Adrenal gland (tissue), 12 donors: ENCODE results near the gene EXOC6B. TPM values are rescaled to one million over a fixed set of nuclear protein-coding genes. Genes with fewer than 3 reads are reported as not detected.

ENCODE experiments used
- DNase-seq, 7 donors: peaks; one replicate each; pipeline ENCODE4 v3.0.0-alpha.2; 2019 to 2020
- H3K27ac ChIP-seq, 5 donors: fragments of 200-600 bp; sonication (generic) in 4 of 5; 1 replicate in 3 of 5; 2 replicates in 2 of 5; pipeline versions ENCODE4 v1.5.1 to v1.8.0; 2016 to 2020; ENCODE audit warnings: mild to moderate bottlenecking in 1 of 5
- H3K27me3 ChIP-seq: fragments of 200-600 bp; 2 replicates; pipeline ENCODE4 v1.8.0; 2021
- H3K36me3 ChIP-seq, 2 donors: fragments of 200-600 bp; replicated peaks in 1 of 2; 1 replicate in 1 of 2; 2 replicates in 1 of 2; pipeline versions ENCODE4 v1.5.1 to v1.8.0; 2018 to 2022
- H3K4me1 ChIP-seq, 2 donors: fragments of 200-600 bp; replicated peaks in 1 of 2; 1 replicate in 1 of 2; 2 replicates in 1 of 2; pipeline versions ENCODE4 v1.5.1 to v1.8.0; 2018 to 2021
- H3K4me3 ChIP-seq, 4 donors: fragments of 200-600 bp; sonication (generic) in 3 of 4; one replicate each; pipeline ENCODE4 v1.5.1; 2016 to 2018
- H3K9me3 ChIP-seq, 3 donors: fragments of 200-600 bp; sonication (generic) in 1 of 3; replicated peaks in 1 of 3; 1 replicate in 2 of 3; 2 replicates in 1 of 3; pipeline versions ENCODE4 v1.5.1 to v1.8.0; 2016 to 2021
- POLR2A ChIP-seq, 2 donors: fragments of 450-650 bp; IDR thresholded peaks; one replicate each; pipeline ENCODE4 v1.6.1; 2017; ENCODE audit warnings: antibody characterized with exemption in 2 of 2, mild to moderate bottlenecking in 2 of 2, moderate library complexity in 1 of 2
- WGBS, 4 donors: extraction: QIAGEN DNeasy Blood & Tissue Kit in 2 of 4; methylation state at CpG; one replicate each; pipeline versions ENCODE4 v1.1.5 to v1.1.7; 2013 to 2017; 5-methylcytosine and 5-hydroxymethylcytosine counted together
- intact Hi-C, 2 donors: fragments of 100-400 bp; cut with DNase I; formaldehyde crosslinking; loops; one replicate each; pipeline versions ENCODE4 v1.14.1 to v1.15.0; 2022 to 2023
- polyA plus RNA-seq, 3 donors: library from polyadenylated mRNA; stranded (reverse); fragments of 200-250 nt in 2 of 3; fragments of 350-450 nt in 1 of 3; fragmentation: Illumina TruSeq in 1 of 3; extraction: RNeasy Lipid Tissue Mini Kit (QIAGEN cat#74804) in 1 of 3; gene quantifications; one replicate each; pipeline ENCODE4 v1.2.3, GENCODE V29; 2013 to 2014
- total RNA-seq, 9 donors: library from RNA; depleted of rRNA in 4 of 9; stranded (reverse); fragments of >200 nt in 4 of 9; fragments of 120-200 nt in 1 of 9; fragmentation: NEBNext Ultra II Directional in 1 of 9; extraction: Animal tissue kit (Norgen Biotek cat#: 25700) in 1 of 9; gene quantifications; one replicate each; pipeline versions ENCODE4 v1.1.0 to v1.2.4, GENCODE V29; 2013 to 2023
- TF ChIP-seq, protein P1 (sequence below), 6 experiments: fragments of 450-650 bp in 4 of 6; fragments of 200-600 bp in 2 of 6; sonication (generic) in 1 of 6; IDR thresholded peaks; 1 replicate in 5 of 6; 2 replicates in 1 of 6; pipeline versions ENCODE4 v1.5.1 to v1.8.0; 2016 to 2021; ENCODE audit warnings: antibody characterized with exemption in 6 of 6, mild to moderate bottlenecking in 2 of 6, moderate library complexity in 1 of 6
- donor health status: healthy with polysubstance abuse.
- donor health status: Bipolar disorder and iron deficiency.
- donor health status: DM: yes; HTN: yes; CAD: no.
- donor health status: DM: no; HTN: no; CAD: no.
- donor health status: DM: no; HTN: no; CAD: no.
- donor health status: DM: yes; HTN: yes; CAD: no.

EXOC6B gene
- total and polyA plus RNA-seq, 12 donors = 6.0 to 92.6 (median 50.6) TPM

DNA sequence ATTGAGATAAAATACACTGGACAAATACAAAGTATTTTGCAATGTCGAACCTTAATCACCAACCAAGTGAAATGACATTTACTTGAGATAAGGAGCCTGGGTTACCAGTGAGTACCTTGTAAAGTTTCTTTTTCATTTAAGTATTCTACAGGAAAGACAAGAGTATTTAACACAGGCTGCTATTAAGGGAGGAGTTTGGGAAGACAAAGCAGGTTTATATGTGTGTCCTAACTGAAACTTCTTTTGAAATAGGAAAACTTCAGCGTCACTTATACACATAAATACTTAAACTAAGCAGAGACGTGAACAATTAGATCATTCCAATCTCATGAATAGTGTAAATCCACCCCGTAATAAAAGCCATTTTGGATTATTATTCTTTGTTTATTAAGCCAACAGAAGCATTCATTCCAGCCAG lies 551.4 kb downstream of the EXOC6B start:
- Histone ChIP-seq H3K4me3 (no peak overlapping the region), H3K36me3 (no peaks in the 10 kb centered on the region), H3K9me3 (no peaks in the 10 kb centered on the region), H3K27ac (peak overlapping the region in 1 of 5 donors; percentile 49), H3K27me3 (no peaks in the 10 kb centered on the region), H3K4me1 (peaks cover 19 to 26% of the 10 kb centered on the region in 2 donors)
- DNase-seq = no peak
- intact Hi-C loops = no loop called here
- no peak for TF ChIP-seq POLR2A (IDR thresholded peaks at IDR 0.05)
- TF ChIP-seq, protein P1, sequence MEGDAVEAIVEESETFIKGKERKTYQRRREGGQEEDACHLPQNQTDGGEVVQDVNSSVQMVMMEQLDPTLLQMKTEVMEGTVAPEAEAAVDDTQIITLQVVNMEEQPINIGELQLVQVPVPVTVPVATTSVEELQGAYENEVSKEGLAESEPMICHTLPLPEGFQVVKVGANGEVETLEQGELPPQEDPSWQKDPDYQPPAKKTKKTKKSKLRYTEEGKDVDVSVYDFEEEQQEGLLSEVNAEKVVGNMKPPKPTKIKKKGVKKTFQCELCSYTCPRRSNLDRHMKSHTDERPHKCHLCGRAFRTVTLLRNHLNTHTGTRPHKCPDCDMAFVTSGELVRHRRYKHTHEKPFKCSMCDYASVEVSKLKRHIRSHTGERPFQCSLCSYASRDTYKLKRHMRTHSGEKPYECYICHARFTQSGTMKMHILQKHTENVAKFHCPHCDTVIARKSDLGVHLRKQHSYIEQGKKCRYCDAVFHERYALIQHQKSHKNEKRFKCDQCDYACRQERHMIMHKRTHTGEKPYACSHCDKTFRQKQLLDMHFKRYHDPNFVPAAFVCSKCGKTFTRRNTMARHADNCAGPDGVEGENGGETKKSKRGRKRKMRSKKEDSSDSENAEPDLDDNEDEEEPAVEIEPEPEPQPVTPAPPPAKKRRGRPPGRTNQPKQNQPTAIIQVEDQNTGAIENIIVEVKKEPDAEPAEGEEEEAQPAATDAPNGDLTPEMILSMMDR (IDR thresholded peaks at IDR 0.05) = no peak
- WGBS, 4 donors = 33 to 56% (median 39%) methylated on average over 4 of the region's 4 CpGs

DNA sequence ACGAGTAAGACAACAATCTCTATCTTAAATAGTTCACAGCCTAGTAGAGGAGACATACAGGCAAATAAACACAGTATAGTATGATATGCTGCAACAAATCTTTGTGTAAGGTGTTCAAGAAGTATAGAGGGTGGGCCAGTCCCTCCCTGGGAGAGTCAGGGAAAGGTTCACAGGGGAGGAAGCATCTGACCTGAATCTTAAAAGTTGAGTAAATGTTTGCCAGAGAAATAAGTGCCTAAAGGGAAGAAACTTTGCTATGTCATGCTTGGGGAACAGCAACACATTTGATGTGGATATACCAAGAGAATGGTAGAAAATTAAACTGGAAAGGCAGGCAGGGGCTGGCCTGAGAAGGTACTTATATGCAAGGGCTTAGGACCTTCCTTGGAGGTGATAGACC lies 552.4 kb downstream of the EXOC6B start:
- no peak for DNase-seq
- Histone ChIP-seq H3K27me3 (no peaks in the 10 kb centered on the region), H3K4me1 (peaks cover 19 to 26% of the 10 kb centered on the region in 2 donors), H3K4me3 (no peak overlapping the region), H3K36me3 (no peaks in the 10 kb centered on the region), H3K9me3 (no peaks in the 10 kb centered on the region), H3K27ac (no peak overlapping the region)
- WGBS, 4 donors = 33 to 52% (median 44%) methylated on average over 1 of the region's 1 CpG
- intact Hi-C loops = no loop called here
- TF ChIP-seq, protein P1 (IDR thresholded peaks at IDR 0.05) = no peak
- TF ChIP-seq POLR2A (IDR thresholded peaks at IDR 0.05) = no peak

DNA sequence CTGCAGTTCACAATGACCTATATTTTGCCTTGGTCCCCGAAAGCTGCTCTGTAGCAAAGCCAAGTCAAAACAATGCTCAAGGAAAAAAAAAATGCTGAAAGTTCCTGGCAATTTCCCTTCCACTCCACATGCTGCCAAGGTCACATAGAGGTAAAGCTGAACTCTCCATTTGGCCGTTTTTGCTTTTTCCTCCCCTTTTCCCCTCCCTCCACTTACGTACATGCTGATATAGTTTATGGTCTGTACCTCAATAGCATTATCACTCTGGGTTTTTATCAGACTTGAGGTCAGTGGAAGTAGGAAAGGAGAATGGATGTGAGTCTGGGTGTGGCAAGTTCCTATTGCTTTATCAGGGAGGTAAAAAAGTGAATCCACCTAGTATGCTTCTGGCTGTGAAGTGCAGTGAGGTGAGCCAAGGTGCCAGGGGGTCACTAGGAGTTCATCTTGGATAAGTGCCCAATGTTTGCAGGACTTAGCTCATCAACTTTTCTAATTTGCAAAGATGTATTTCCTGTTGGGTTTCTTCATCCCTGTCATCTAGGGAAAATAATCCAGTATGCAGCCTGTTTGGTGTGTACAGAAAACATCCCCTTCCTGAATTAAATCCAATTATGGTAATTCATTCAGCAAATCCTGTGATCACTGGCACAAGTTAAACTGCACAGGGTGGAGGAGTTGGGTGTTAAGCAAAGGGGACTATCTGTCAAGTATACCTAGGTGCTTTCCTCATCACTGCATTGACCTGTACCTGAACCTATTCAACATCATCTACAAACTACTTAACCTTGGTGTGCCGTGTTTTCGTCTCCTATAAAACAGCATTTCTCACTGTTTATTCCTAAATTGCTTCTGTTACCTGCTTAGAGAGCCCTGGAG lies 553.8 kb downstream of the EXOC6B start:
- no peak overlapping the region for H3K4me3 ChIP-seq
- TF ChIP-seq, protein P1 (IDR thresholded peaks at IDR 0.05) = no peak
- no peak for TF ChIP-seq POLR2A (IDR thresholded peaks at IDR 0.05)
- H3K36me3 ChIP-seq = no peaks in the 10 kb centered on the region
- peak in 5 of 7 donors; percentile 18 to 61 (median 30) for DNase-seq
- H3K4me1 ChIP-seq = peaks cover 19 to 23% of the 10 kb centered on the region in 2 donors
- intact Hi-C loops = no loop called here
- no peaks in the 10 kb centered on the region for H3K27me3 ChIP-seq
- peak overlapping the region in 2 of 5 donors; percentile 14 to 46 for H3K27ac ChIP-seq
- 46 to 49% (median 48%) methylated on average over 5 of the region's 5 CpGs for WGBS, 4 donors
- H3K9me3 ChIP-seq = no peaks in the 10 kb centered on the region

DNA sequence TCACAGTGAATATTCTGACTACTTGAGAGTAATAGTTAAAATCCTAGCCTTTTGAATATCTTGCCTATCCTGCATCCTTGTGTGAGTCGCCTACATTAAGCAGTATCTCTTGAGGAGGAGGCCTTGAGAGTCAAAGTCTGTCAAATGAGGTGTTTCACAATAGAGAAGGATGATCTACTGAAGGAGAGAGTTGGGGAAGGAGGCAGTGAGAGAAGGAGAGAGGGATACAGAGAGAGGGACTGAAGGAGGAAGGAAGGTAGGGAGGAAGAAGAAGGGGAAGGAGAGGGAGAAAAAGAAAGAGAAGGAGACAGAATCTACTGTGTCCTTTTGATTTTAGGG lies 554.6 kb downstream of the EXOC6B start:
- no peaks in the 10 kb centered on the region for H3K27me3 ChIP-seq
- peak overlapping the region in 1 of 5 donors; percentile 14 for H3K27ac ChIP-seq
- DNase-seq = no peak
- no peaks in the 10 kb centered on the region for H3K9me3 ChIP-seq
- WGBS, 4 donors = 30 to 40% (median 36%) methylated on average over 1 of the region's 1 CpG
- H3K4me3 ChIP-seq = no peak overlapping the region
- peaks cover 19 to 23% of the 10 kb centered on the region in 2 donors for H3K4me1 ChIP-seq
- TF ChIP-seq, protein P1 (IDR thresholded peaks at IDR 0.05) = no peak
- TF ChIP-seq POLR2A (IDR thresholded peaks at IDR 0.05) = no peak
- intact Hi-C loops = no loop called here
- no peaks in the 10 kb centered on the region for H3K36me3 ChIP-seq
